Ovary (tissue), 9 donors: ENCODE measurements around the gene DOCK4. TPM values are rescaled to one million over a fixed set of nuclear protein-coding genes. Genes with fewer than 3 reads are reported as not detected.

ENCODE experiments used
- DNase-seq, 5 donors: peaks; one replicate each; pipeline ENCODE4 v3.0.0-alpha.2; 2019 to 2020
- H3K27ac ChIP-seq, 2 donors: fragments of 200-600 bp; one replicate each; pipeline versions ENCODE4 v1.5.1 to v1.8.0; 2019 to 2022
- H3K27me3 ChIP-seq: fragments of 200-600 bp; one replicate; pipeline ENCODE4 v1.8.0; 2022
- H3K36me3 ChIP-seq: fragments of 200-600 bp; sonication (generic); one replicate; pipeline ENCODE4 v1.5.1; 2019
- H3K4me1 ChIP-seq: one replicate; pipeline ENCODE4 v1.8.1; 2013; ENCODE audit warnings: mild to moderate bottlenecking, moderate library complexity; ENCODE audit not compliant: insufficient read depth
- H3K4me3 ChIP-seq: fragments of 200-600 bp; sonication (generic); one replicate; pipeline ENCODE4 v1.5.1; 2017
- H3K9me3 ChIP-seq, 2 donors: fragments of 200-600 bp in 1 of 2; sonication (generic) in 1 of 2; one replicate each; pipeline versions ENCODE4 v1.5.1 to v1.8.1; 2013 to 2019; ENCODE audit warnings: mild to moderate bottlenecking in 1 of 2, moderate library complexity in 1 of 2
- CTCF ChIP-seq, 3 donors: fragments of 450-650 bp in 2 of 3; fragments of 200-600 bp in 1 of 3; IDR thresholded peaks; one replicate each; pipeline versions ENCODE4 v1.5.1 to v1.8.0; 2016 to 2022; ENCODE audit warnings: antibody characterized with exemption in 3 of 3, mild to moderate bottlenecking in 1 of 3
- EP300 ChIP-seq: sonication (generic); formaldehyde crosslinking; IDR thresholded peaks from one replicate; pipeline ENCODE4 v1.6.1; 2017; ENCODE audit warnings: antibody characterized with exemption
- POLR2A ChIP-seq: fragments of 450-650 bp; IDR thresholded peaks from one replicate; pipeline ENCODE4 v1.6.1; 2017; ENCODE audit warnings: antibody characterized with exemption, mild to moderate bottlenecking, moderate library complexity
- WGBS, 3 donors: extraction: QIAGEN DNeasy Blood & Tissue Kit in 1 of 3; methylation state at CpG; one replicate each; pipeline versions ENCODE4 v1.1.5 to v1.1.7; 2013 to 2017; 5-methylcytosine and 5-hydroxymethylcytosine counted together
- intact Hi-C, 4 donors: fragments of 100-400 bp; cut with DNase I; formaldehyde crosslinking; loops; one replicate each; pipeline versions ENCODE4 v1.11.0 to v1.15.1; 2022 to 2023
- polyA plus RNA-seq, 2 donors: library from polyadenylated mRNA; stranded (reverse); fragments of 200-250 nt in 1 of 2; fragments of 350-450 nt in 1 of 2; fragmentation: Illumina TruSeq in 1 of 2; extraction: RNeasy Lipid Tissue Mini Kit (QIAGEN cat#74804) in 1 of 2; gene quantifications; one replicate each; pipeline ENCODE4 v1.2.3, GENCODE V29; 2013 to 2014
- total RNA-seq, 7 donors: library from RNA; depleted of rRNA in 2 of 7; stranded (reverse); fragments of >200 nt in 2 of 7; fragmentation: NEBNext Ultra II Directional in 3 of 7; extraction: Animal tissue kit (Norgen Biotek cat#: 25700) in 3 of 7; gene quantifications; one replicate each; pipeline versions ENCODE4 v1.1.0 to v1.2.4, GENCODE V29; 2016 to 2023
- donor health status: DM: no; HTN: no; CAD: no; lungs with moderate emphysema.
- donor health status: DM: no; HTN: no; CAD: no.
- donor health status: Bipolar disorder and iron deficiency.
- donor health status: DM: yes; HTN: yes; CAD: no.
- donor health status: DM: no; HTN: no; CAD: no.
- donor health status: DM: yes; HTN: yes; CAD: no.

DOCK4 gene
- total and polyA plus RNA-seq, 9 donors: 9.5 to 39.7 (median 27.3) TPM

- H3K4me3 ChIP-seq: no peak overlapping the region
- 51 to 79% (median 71%) methylated on average over 2 of the region's 2 CpGs for WGBS, 3 donors
- no peak overlapping the region for H3K27ac ChIP-seq
- no peaks in the 10 kb centered on the region for H3K9me3 ChIP-seq
- intact Hi-C loops: no loop called here
- DNase-seq: no peak
- H3K4me1 ChIP-seq: no peaks in the 10 kb centered on the region
- no peaks in the 10 kb centered on the region for H3K36me3 ChIP-seq
- no peak for TF ChIP-seq CTCF (IDR thresholded peaks at IDR 0.05)
- no peaks in the 10 kb centered on the region for H3K27me3 ChIP-seq
Measured at GRCh38 chr7:111694376-111694775, 511.8 kb downstream of the DOCK4 start.

GRCh38 chr7:111690364-111691111 is 515.7 kb downstream of the DOCK4 start:
- Histone ChIP-seq H3K27ac (no peak overlapping the region), H3K36me3 (no peaks in the 10 kb centered on the region), H3K9me3 (no peaks in the 10 kb centered on the region), H3K4me3 (no peak overlapping the region), H3K27me3 (no peaks in the 10 kb centered on the region), H3K4me1 (no peaks in the 10 kb centered on the region)
- 66 to 75% (median 75%) methylated on average over 7 of the region's 7 CpGs for WGBS, 3 donors
- intact Hi-C loops: no loop called here
- TF ChIP-seq CTCF (IDR thresholded peaks at IDR 0.05) (no peak), POLR2A (no peak), EP300 (no peak)
- DNase-seq: no peak

GRCh38 chr7:111685349-111685748 is 520.9 kb downstream of the DOCK4 start:
- intact Hi-C loops: loop anchor here in 1 of 4 donors (10.0 kb wide), 1 partner anchor 1609 kb away; no protein-coding TSS in a partner anchor
- TF ChIP-seq CTCF (IDR thresholded peaks at IDR 0.05) (no peak), EP300 (no peak), POLR2A (no peak)
- DNase-seq: no peak

GRCh38 chr7:111682588-111683340 is 523.4 kb downstream of the DOCK4 start:
- Histone ChIP-seq H3K4me1 (no peaks in the 10 kb centered on the region), H3K27ac (no peak overlapping the region), H3K4me3 (no peak overlapping the region), H3K27me3 (no peaks in the 10 kb centered on the region), H3K36me3 (no peaks in the 10 kb centered on the region), H3K9me3 (no peaks in the 10 kb centered on the region)
- intact Hi-C loops: loop anchor here in 1 of 4 donors (10.0 kb wide), 1 partner anchor 1612 kb away; no protein-coding TSS in a partner anchor
- TF ChIP-seq CTCF (IDR thresholded peaks at IDR 0.05): no peak
- no peak for TF ChIP-seq EP300
- TF ChIP-seq POLR2A: no peak
- no peak for DNase-seq
- WGBS, 3 donors: 71 to 75% (median 72%) methylated on average over 8 of the region's 8 CpGs

More at GRCh38 chr7:111685349-111685748, 520.9 kb downstream of the DOCK4 start:
- Histone ChIP-seq H3K9me3 (no peaks in the 10 kb centered on the region), H3K27me3 (no peaks in the 10 kb centered on the region), H3K4me3 (no peak overlapping the region), H3K36me3 (no peaks in the 10 kb centered on the region), H3K27ac (no peak overlapping the region), H3K4me1 (no peaks in the 10 kb centered on the region)
